Effector memory CD4-positive, alpha-beta T cell (primary cell): ENCODE data around the gene CFAP52.

Experiments used
- DNase-seq, 3 donors: peaks; one replicate each; pipeline ENCODE4 v3.0.0-alpha.2; 2020
- H3K27ac ChIP-seq: 2 replicates; pipeline ENCODE4 v1.7.0; 2013; ENCODE audit warnings: mild to moderate bottlenecking, low read length, moderate library complexity; ENCODE audit not compliant: insufficient read depth, poor library complexity, severe bottlenecking
- H3K27me3 ChIP-seq: replicated peaks from 2 replicates; pipeline ENCODE4 v1.7.0; 2013; ENCODE audit warnings: mild to moderate bottlenecking, low read length; ENCODE audit not compliant: insufficient read depth, control insufficient read depth, poor library complexity, severe bottlenecking
- H3K36me3 ChIP-seq: 2 replicates; pipeline ENCODE4 v1.7.0; 2013; ENCODE audit warnings: mild to moderate bottlenecking, low read length, moderate library complexity; ENCODE audit not compliant: control insufficient read depth, insufficient read depth
- H3K4me1 ChIP-seq: 2 replicates; pipeline ENCODE4 v1.7.0; 2013; ENCODE audit warnings: low read length, mild to moderate bottlenecking; ENCODE audit not compliant: control insufficient read depth, insufficient read depth, poor library complexity, severe bottlenecking
- H3K4me3 ChIP-seq: 2 replicates; pipeline ENCODE4 v1.7.0; 2013; ENCODE audit warnings: low read length, low read depth, mild to moderate bottlenecking; ENCODE audit not compliant: insufficient read depth, poor library complexity, severe bottlenecking
- H3K9me3 ChIP-seq: 2 replicates; pipeline ENCODE4 v1.7.0; 2013; ENCODE audit warnings: mild to moderate bottlenecking, low read length, moderate library complexity; ENCODE audit not compliant: control insufficient read depth
- total RNA-seq, 3 donors: gene quantifications; one replicate each; lab custom pipeline; 2026; lab: John Stamatoyannopoulos, UW

The CFAP52 gene, protein sequence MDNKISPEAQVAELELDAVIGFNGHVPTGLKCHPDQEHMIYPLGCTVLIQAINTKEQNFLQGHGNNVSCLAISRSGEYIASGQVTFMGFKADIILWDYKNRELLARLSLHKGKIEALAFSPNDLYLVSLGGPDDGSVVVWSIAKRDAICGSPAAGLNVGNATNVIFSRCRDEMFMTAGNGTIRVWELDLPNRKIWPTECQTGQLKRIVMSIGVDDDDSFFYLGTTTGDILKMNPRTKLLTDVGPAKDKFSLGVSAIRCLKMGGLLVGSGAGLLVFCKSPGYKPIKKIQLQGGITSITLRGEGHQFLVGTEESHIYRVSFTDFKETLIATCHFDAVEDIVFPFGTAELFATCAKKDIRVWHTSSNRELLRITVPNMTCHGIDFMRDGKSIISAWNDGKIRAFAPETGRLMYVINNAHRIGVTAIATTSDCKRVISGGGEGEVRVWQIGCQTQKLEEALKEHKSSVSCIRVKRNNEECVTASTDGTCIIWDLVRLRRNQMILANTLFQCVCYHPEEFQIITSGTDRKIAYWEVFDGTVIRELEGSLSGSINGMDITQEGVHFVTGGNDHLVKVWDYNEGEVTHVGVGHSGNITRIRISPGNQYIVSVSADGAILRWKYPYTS
- 0 reads per million in 3 donors for total RNA-seq

DNA sequence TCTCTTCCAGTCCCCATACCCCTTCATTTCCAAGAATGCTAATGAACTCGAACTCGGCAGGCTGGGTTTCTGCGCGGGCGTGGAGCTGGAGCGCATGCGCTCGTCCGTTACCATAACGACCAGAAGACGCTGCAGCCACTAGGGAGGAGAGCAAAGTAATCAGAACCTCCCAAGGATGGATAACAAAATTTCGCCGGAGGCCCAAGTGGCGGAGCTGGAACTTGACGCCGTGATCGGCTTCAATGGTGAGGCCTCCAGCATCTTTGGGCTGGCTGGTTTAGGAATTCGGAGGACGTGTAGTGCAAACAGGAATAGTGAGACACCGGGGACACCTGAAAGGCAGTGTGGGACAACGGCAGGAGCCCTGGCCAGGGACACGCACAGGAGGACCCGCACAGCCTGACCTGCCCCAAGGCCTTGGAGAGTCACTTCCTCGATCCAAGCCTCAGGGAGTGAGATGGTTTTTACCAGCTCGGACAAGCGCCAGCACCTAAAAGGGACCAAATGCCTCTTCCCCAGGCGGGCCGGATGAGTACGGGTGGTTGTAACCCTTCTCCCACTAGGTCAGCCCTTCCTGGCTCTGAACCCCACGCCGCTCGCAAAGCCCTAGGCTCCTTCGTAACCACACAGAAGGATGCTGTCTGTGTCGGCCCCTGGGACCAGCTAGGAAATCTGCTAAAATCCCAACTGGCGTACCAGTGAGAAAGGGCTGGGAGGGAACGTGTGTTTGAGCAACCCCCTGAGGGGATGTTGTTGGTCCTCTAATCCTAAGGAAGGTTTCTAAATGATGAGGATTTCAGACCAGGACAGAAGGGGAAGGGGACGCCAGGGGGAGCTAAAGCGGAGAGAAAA, at the start of gene CFAP52:
Gene CFAP52, plus strand, starts transcription at position 122 of the 852 bp plus-strand sequence. Its CDS starts 54 bp downstream, at position 176.
- peaks cover 13% of the 10 kb centered on the region for H3K4me1 ChIP-seq
- no peaks in the 10 kb centered on the region for H3K9me3 ChIP-seq
- H3K36me3 ChIP-seq: no peaks in the 10 kb centered on the region
- peak within 1 kb of the TSS; percentile 40 for H3K27ac ChIP-seq
- H3K4me3 ChIP-seq: peak within 1 kb of the TSS; percentile 79
- peak; percentile 48 to 56 (median 55) for DNase-seq
- no peaks in the 10 kb centered on the region for H3K27me3 ChIP-seq

GRCh38 chr17:9527788-9528187, 48.7 kb upstream of the CFAP52 start:
- Histone ChIP-seq H3K27ac (no peak overlapping the region), H3K4me1 (no peaks in the 10 kb centered on the region), H3K4me3 (no peak overlapping the region), H3K27me3 (no peaks in the 10 kb centered on the region), H3K36me3 (no peaks in the 10 kb centered on the region), H3K9me3 (no peaks in the 10 kb centered on the region)
- DNase-seq: no peak

- Histone ChIP-seq H3K27ac (no peak overlapping the region), H3K27me3 (no peaks in the 10 kb centered on the region), H3K36me3 (no peaks in the 10 kb centered on the region), H3K9me3 (no peaks in the 10 kb centered on the region), H3K4me3 (no peak overlapping the region), H3K4me1 (no peaks in the 10 kb centered on the region)
- DNase-seq: no peak
These were observed 47.3 kb upstream of the CFAP52 start for GRCh38 chr17:9529033-9529700.

DNA sequence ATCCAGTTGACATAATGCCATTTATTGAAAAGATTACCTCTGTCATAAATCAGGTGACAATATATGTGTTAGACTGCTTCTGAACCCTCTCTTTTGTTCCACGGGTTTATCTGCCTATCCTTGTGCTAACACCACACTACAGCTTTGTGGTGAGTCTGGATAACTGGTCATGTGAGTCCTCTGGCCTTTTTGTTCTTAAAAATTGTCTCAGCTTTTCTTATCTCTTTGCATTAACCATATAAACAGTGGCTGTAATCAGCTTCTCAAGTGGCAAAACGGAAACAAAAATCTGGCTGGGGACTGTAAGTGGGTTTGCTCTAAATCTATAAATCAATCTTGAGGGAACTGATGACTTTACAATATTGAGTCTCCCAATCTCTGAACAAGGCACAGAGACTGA, 45.4 kb upstream of the CFAP52 start:
- H3K4me1 ChIP-seq: no peaks in the 10 kb centered on the region
- no peaks in the 10 kb centered on the region for H3K9me3 ChIP-seq
- DNase-seq: no peak
- H3K4me3 ChIP-seq: no peak overlapping the region
- no peaks in the 10 kb centered on the region for H3K36me3 ChIP-seq
- H3K27ac ChIP-seq: no peak overlapping the region
- no peaks in the 10 kb centered on the region for H3K27me3 ChIP-seq

DNA sequence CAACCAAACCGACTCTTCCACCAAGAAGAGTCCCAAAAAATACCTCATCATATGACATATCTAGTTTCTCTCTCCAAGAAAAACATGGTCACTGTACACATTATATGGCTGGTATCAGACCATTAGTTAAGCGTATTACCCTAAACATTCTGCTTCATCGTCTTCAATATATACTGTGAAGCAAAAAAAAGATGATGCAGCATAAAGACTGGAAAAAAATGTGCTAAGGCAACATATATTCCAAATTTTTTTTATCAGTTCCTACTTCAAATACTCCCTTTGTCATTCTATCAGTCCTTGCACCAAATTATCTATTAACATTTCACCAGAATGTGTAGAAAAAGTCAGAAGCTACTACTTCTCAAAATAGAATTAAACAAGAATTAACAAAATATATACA, 43.7 kb upstream of the CFAP52 start:
- Histone ChIP-seq H3K27me3 (no peaks in the 10 kb centered on the region), H3K36me3 (no peaks in the 10 kb centered on the region), H3K4me3 (no peak overlapping the region), H3K4me1 (no peaks in the 10 kb centered on the region), H3K27ac (no peak overlapping the region), H3K9me3 (no peaks in the 10 kb centered on the region)
- no peak for DNase-seq

GRCh38 chr17:9533441-9533840, 43.0 kb upstream of the CFAP52 start:
- H3K27me3 ChIP-seq: no peaks in the 10 kb centered on the region
- no peaks in the 10 kb centered on the region for H3K9me3 ChIP-seq
- H3K27ac ChIP-seq: no peak overlapping the region
- H3K4me3 ChIP-seq: no peak overlapping the region
- no peaks in the 10 kb centered on the region for H3K4me1 ChIP-seq
- no peak for DNase-seq
- H3K36me3 ChIP-seq: no peaks in the 10 kb centered on the region

- no peaks in the 10 kb centered on the region for H3K27me3 ChIP-seq
- DNase-seq: no peak
- no peaks in the 10 kb centered on the region for H3K4me1 ChIP-seq
- H3K4me3 ChIP-seq: no peak overlapping the region
- no peak overlapping the region for H3K27ac ChIP-seq
- no peaks in the 10 kb centered on the region for H3K9me3 ChIP-seq
- H3K36me3 ChIP-seq: no peaks in the 10 kb centered on the region
These were observed 40.4 kb upstream of the CFAP52 start for GRCh38 chr17:9536061-9536460.

DNA sequence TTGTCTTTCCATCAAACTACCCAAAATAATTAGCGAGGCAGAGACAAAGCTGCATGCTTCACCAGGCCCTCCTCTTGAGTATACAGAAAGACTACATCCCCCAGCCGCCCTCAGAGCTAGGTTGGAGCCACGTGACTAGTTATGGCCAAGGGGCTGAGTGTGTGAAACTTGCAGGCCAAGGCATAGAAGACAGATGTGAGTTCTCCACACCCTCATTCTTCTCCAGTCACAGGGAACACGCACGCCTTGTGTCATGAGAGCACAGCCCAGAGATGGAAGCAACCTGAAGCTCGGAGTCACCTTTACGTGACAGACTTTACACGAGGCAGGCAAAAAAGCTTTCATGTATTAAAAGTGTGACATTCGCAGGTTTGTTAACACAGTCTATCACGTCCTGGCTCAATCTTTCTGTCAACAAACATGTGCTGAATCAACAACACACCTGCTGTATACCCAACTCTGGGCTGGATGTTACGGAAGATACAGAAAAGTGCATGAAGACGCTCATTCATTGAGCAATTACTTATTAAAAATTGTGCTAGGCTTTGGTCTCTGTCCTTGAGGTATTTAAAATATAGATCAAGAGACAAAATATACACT, 39.2 kb upstream of the CFAP52 start:
- Histone ChIP-seq H3K36me3 (no peaks in the 10 kb centered on the region), H3K27ac (no peak overlapping the region), H3K4me3 (no peak overlapping the region), H3K4me1 (no peaks in the 10 kb centered on the region), H3K27me3 (no peaks in the 10 kb centered on the region), H3K9me3 (no peaks in the 10 kb centered on the region)
- DNase-seq: no peak

DNA sequence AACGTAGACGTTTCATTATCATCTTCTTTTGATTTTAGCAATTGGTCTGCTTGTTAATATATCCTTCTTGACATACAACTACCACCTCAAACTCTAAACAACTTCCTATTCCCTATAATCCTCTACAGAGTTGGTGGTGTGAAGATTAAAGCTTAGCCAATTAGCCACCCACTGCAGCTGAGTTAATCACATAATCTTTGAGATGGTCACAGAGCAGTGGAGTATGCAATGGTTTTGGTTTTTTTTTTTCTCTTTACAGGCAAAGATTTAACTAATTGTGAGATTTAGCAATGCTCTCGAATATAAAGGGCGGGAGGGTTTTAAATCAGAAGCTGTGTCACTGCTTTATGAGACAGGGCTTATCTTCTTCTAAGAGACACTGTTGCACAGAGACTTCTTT, 37.8 kb upstream of the CFAP52 start:
- Histone ChIP-seq H3K4me3 (no peak overlapping the region), H3K27ac (no peak overlapping the region), H3K4me1 (no peaks in the 10 kb centered on the region), H3K27me3 (no peaks in the 10 kb centered on the region), H3K9me3 (no peaks in the 10 kb centered on the region), H3K36me3 (no peaks in the 10 kb centered on the region)
- DNase-seq: no peak
